Glutamatergic neuron (in vitro differentiated cells): ENCODE data around the gene CELF4. TPM values are rescaled to one million over a fixed set of nuclear protein-coding genes. Genes with fewer than 3 reads are reported as not detected.
A peak's percentile ranks its signal among the peaks of the same experiment; 100 is the strongest.

Experiments
- DNase-seq: peaks from one replicate; pipeline ENCODE4 v3.0.0; 2022
- H3K27ac Mint-ChIP-seq: one replicate; pipeline ENCODE4 v1.8.0; 2020; ENCODE audit warnings: mild to moderate bottlenecking, mixed read lengths, inconsistent platforms; ENCODE audit not compliant: unreplicated experiment
- H3K27me3 Mint-ChIP-seq: one replicate; pipeline ENCODE4 v1.8.0; 2020; ENCODE audit warnings: mild to moderate bottlenecking, moderate library complexity, mixed read lengths, inconsistent platforms; ENCODE audit not compliant: unreplicated experiment
- H3K36me3 Mint-ChIP-seq: one replicate; pipeline ENCODE4 v1.8.0; 2020; ENCODE audit warnings: mild to moderate bottlenecking, mixed read lengths, inconsistent platforms; ENCODE audit not compliant: unreplicated experiment
- H3K4me1 Mint-ChIP-seq: one replicate; pipeline ENCODE4 v1.8.0; 2020; ENCODE audit warnings: mild to moderate bottlenecking, low read depth, mixed read lengths, inconsistent platforms; ENCODE audit not compliant: unreplicated experiment
- H3K4me3 Mint-ChIP-seq: one replicate; pipeline ENCODE4 v1.8.0; 2020; ENCODE audit warnings: mild to moderate bottlenecking, mixed read lengths, inconsistent platforms; ENCODE audit not compliant: unreplicated experiment
- H3K9me3 Mint-ChIP-seq: one replicate; pipeline ENCODE4 v1.8.0; 2020; ENCODE audit warnings: mild to moderate bottlenecking, moderate library complexity, mixed read lengths, inconsistent platforms; ENCODE audit not compliant: unreplicated experiment
- total RNA-seq: library from RNA; stranded (reverse); fragmentation: NEBNext Ultra II Directional; extraction: Animal tissue kit (Norgen Biotek cat#: 25700); gene quantifications from one replicate; pipeline ENCODE4 v1.2.1, GENCODE V29; 2021; ENCODE audit not compliant: unreplicated experiment
- TF ChIP-seq, protein P1 (sequence below): fragments of 200-600 bp; sonication (generic); IDR thresholded peaks from one replicate; pipeline ENCODE4 v1.5.0; 2021; ENCODE audit not compliant: partially characterized antibody, unreplicated experiment

CELF4 gene
- total RNA-seq, 1 donor from 2014 or later, result 38.4 TPM

DNA sequence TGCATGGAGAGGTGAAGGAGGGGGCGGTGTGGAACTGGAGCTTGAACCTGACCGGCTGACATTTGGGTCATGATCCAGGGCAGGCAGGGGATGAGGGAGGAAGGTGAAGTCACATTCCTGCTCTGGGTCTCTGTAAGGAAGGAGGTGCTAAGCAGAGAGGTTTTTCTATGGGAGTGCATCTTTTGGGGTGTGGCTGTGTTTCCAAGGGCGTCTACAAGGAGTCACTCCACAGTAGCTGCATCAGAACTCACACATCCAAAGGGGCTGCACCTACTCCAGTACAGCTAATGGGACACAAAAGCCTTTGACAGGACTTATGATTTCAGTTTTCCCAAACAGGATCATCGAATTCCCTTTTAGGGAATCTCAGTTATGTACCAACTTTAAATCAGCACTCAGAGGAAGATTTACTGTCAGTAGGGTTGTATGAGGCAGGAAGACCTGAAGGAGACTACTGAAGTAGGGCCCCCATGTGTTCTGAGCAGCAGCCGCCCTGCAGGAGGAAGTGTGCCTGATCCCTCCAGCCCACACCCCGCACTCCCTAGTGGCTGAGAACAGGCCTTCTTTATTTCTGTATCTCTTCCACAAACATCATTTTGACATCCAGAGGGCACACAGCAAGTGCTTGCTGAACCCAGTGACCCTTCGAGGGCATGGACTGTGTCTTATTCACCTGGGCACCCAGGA lies 137.2 kb downstream of the CELF4 start:
- H3K36me3 Mint-ChIP-seq, result no peaks in the 10 kb centered on the region
- TF ChIP-seq, protein P1, sequence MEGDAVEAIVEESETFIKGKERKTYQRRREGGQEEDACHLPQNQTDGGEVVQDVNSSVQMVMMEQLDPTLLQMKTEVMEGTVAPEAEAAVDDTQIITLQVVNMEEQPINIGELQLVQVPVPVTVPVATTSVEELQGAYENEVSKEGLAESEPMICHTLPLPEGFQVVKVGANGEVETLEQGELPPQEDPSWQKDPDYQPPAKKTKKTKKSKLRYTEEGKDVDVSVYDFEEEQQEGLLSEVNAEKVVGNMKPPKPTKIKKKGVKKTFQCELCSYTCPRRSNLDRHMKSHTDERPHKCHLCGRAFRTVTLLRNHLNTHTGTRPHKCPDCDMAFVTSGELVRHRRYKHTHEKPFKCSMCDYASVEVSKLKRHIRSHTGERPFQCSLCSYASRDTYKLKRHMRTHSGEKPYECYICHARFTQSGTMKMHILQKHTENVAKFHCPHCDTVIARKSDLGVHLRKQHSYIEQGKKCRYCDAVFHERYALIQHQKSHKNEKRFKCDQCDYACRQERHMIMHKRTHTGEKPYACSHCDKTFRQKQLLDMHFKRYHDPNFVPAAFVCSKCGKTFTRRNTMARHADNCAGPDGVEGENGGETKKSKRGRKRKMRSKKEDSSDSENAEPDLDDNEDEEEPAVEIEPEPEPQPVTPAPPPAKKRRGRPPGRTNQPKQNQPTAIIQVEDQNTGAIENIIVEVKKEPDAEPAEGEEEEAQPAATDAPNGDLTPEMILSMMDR, result no peak

DNA sequence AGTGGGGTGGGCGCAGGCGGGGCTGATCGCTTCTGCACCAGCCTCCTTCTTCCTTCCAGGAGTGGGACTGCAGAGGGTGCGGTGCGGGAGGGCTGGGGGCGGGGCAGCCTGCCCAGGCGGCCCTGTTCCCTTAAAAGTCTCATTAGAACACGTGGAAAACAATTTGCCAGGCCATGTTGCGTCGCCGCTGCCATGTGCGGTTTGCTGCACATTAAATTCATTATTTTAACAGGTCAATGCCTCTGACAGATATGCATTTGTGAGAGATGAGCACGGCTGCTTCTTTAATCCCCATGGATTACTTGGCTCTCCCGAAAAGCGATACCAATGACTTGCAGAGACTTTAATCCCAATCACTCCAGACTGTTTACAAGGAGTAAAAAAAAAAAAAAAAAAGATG lies 139.0 kb downstream of the CELF4 start:
- DNase-seq, result no peak
- Mint-ChIP-seq H3K36me3 (no peaks in the 10 kb centered on the region), H3K4me1 (peaks cover 25% of the 10 kb centered on the region), H3K4me3 (no peak overlapping the region), H3K9me3 (peaks cover 6% of the 10 kb centered on the region), H3K27me3 (peaks cover 5% of the 10 kb centered on the region), H3K27ac (no peak overlapping the region)
- TF ChIP-seq, protein P1, result no peak

More for the DNA sequence above, 137.2 kb downstream of the CELF4 start:
- Mint-ChIP-seq H3K4me1 (peaks cover 13% of the 10 kb centered on the region), H3K9me3 (peaks cover 6% of the 10 kb centered on the region), H3K27ac (no peak overlapping the region), H3K27me3 (peaks cover 5% of the 10 kb centered on the region), H3K4me3 (no peak overlapping the region)
- DNase-seq, result no peak

GRCh38 chr18:37425222-37425621 lies 140.4 kb downstream of the CELF4 start:
- Mint-ChIP-seq H3K27ac (peak overlapping the region; percentile 33), H3K36me3 (no peaks in the 10 kb centered on the region), H3K4me1 (peaks cover 21% of the 10 kb centered on the region), H3K9me3 (peaks cover 3% of the 10 kb centered on the region), H3K4me3 (no peak overlapping the region), H3K27me3 (peaks cover 6% of the 10 kb centered on the region)
- TF ChIP-seq, protein P1, result no peak
- no peak for DNase-seq

DNA sequence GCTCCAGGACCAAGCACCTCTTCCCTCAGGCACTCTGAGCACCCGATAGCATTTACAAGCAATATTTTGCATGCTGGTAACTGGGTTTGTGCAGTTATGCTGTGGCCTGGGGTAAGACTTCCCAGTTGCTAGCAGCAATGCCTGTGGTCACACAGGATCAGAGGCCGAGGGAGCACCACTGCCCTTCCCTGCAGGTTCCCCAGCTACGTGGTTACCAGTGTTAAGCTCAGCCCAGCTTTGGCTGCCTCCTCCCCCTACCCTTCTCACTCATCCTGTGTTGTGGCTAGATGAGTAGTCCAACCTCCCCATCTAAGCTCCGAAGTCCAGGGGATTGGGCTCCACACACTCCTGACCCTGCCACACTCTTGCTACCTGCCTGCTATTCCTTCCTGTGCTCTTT lies 141.1 kb downstream of the CELF4 start:
- peaks cover 6% of the 10 kb centered on the region for H3K27me3 Mint-ChIP-seq
- no peaks in the 10 kb centered on the region for H3K36me3 Mint-ChIP-seq
- TF ChIP-seq, protein P1, result no peak
- DNase-seq, result no peak
- no peak overlapping the region for H3K27ac Mint-ChIP-seq
- peak overlapping the region; percentile 6 for H3K4me3 Mint-ChIP-seq
- peaks cover 3% of the 10 kb centered on the region for H3K9me3 Mint-ChIP-seq
- peaks cover 23% of the 10 kb centered on the region for H3K4me1 Mint-ChIP-seq

DNA sequence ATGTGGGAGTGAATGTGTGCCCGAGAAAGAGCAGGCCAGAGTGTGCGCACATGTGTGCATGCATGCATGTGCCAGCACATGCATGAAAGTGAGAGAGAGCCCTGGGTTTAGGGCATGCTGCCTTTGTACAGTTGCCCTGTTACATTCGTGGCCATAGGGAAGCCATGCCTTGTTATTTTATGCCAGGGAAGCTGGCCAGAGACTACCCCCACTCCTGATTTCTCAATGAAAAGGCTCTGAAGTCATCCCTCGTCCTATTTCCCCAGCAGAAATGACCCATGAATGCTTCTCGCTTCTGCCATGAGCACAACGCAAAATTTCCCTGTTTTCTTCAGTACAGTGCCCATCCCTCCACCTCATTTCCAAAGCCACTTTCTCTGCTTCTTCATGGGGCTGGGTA lies 143.0 kb downstream of the CELF4 start:
- Mint-ChIP-seq H3K27me3 (peaks cover 14% of the 10 kb centered on the region), H3K27ac (no peak overlapping the region), H3K9me3 (peaks cover 7% of the 10 kb centered on the region), H3K4me3 (no peak overlapping the region), H3K4me1 (peaks cover 26% of the 10 kb centered on the region), H3K36me3 (no peaks in the 10 kb centered on the region)
- no peak for DNase-seq
- TF ChIP-seq, protein P1, result no peak
